ENCODE data around the gene FAM227A.
A peak's percentile ranks its signal among the peaks of the same experiment; 100 is the strongest.
"Not testable (repeated sequence)": the region's sequence is repeated elsewhere in the genome, so short reads cannot be mapped to it uniquely, and the experiment has no call there.

The FAM227A gene

DNA sequence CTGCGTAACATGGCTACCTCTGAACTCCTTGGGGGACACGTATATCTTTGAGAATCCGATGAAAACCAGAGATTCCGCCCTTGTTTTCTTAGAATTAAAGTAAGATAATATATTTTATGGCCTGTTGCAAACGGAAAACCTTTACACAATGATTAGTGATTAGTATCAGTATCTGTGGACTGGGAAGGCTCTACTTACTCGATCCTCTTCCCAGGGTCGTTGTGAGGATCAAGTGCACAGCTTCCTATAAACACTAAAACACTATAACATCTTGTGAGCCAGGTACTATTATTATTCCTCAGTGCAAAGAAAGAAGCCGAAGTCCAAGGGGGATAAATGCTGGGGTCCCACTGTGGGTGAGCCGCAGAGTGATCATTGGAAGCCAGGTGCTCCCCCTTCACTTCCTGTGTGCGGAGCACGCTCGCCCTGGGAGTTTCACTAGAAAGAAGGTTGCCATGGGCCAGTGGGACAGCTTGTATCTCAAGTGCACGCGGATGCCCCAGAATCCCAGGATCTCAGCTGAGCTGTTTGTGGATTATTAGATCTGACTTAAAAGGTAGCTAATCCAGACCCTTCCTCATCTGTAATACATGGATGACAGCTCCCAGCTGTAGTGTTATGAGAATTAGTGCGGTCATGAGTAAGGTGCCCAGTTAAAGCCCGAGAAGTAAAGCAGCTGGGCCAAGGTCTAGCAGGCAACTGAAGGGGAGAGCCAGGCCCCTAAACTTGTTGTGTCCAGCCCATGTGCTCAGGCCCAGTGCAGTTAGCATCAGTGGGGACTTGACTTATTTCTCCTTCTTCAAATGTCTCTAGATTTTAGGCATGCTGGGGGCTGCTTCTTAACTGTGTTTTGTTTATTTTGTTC is 1.1 kb upstream of the FAM227A start:
- DNase-seq = peak; percentile 5

DNA sequence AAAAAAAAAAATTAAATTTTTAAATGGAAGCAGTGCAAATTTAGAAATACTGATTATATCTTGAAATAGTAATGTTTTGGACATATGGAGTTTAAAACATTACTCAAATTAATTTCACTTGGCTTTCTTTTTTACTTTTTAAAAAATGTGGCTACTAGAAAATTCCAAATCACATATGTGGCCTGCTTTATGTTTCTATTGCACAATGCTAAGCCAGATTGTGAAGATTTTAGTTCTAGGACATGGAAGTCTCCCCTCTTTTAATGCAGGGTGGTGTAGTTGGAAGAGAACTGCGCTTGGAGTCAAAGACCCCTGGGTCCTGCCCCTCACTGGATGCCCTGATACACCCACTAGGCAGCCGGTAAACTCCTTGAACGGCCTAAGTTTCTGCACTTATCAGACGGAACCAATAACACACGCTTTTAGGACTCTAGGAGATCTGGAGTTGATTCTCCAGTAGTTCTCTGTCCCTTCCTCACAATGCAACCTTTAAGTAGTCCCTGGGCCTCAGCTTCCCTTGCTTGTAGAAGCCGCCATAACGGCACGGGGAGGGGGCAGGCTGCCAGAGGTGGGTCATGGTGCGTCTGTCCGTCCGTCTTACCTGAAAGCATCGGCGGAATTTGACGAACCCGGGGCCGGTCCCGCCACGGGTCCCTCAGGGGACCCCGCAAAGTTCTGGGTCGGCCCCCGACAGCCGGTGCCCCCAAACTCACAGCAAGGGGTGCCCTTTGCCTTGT is 505 bp downstream of the FAM227A start:
- DNase-seq = no peak

DNA sequence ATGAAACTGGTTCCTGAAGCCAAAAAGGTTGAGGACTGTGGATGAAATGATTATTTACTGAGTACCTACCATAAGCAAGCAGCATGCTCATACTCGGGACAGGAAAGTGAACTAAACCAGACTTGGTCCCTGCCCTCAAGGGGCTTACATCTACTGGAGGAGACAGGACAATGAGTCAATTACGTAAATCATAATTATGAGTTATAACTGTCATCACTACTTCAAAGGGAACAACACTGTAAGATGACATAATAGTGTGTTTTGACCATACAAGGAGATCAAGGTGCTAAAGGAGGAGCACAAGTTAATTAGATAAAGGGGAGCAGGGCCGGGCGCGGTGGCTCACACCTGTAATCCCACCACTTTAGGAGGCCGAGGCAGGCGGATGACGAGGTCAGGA is 2.5 kb downstream of the FAM227A start:
- DNase-seq = no peak

DNA sequence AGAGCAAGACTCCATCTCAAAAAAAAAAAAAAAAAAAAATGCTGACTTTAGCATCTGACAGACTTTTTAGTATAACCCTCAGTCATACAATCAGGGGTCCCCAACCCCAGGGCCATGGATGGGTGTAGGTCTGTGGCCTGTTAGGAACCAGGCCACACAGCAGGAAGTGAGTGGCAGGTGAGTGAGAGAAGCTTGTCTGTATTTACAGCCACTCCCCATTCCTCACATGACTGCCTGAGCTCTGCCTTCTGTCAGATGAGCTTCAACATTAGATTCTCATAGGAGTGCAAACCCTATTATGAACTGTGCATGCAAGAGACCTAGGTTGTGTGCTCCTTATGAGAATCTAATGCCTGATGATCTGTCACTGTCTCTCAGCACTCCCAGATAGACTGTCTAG is 3.3 kb downstream of the FAM227A start:
- no peak for DNase-seq

DNA sequence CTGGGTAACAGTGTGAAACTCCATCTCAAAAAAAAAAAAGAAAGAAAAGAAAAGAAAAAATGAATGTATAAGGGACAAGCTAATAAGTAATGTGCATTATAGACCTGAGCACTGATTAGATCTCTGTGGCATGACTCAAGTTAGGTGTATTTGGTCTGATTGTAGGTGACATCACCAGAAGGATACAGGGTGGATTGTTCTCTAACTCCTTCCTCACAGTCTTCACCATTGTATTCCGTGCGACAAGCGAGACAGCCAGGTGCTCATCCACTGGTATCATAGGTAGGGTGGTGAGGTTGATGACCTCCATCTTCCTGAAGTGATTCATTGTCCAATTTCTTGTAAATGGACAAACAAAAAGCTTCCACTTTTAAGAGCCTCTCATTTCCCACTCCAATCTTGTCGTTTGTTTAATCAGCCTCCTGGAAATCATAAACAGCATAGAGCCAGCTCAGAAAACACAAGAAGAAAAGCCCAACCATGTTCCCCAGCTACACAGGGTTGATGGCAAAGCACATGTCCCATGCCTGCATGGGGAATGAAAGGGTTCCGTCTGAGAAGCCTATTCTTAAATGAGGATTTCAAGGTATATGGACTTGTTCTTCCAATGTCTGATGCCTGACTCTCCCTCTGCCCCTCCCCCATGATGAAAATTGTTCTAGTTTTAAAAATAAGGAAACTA is 6.2 kb downstream of the FAM227A start:
- peak; percentile 17 for DNase-seq

DNA sequence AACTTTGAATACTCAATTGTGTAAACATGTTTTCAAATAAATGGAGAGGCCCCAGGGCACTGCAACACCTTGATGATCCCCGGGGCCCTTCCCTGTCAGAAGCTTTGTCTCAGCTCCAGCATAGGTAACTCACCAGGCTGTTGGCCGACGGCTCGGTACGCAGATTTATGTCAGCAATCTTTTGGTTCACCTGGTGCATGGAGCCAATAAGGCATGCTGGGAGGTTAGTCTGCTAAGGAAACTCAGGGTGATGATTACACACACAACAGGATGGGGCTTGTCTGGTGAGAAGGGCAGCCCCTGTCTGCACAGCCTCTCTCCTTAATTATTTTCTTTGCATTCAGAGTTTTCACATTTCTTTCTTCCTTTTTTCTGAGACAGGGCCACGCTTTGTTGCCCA is 10.8 kb downstream of the FAM227A start:
- DNase-seq = no peak

DNA sequence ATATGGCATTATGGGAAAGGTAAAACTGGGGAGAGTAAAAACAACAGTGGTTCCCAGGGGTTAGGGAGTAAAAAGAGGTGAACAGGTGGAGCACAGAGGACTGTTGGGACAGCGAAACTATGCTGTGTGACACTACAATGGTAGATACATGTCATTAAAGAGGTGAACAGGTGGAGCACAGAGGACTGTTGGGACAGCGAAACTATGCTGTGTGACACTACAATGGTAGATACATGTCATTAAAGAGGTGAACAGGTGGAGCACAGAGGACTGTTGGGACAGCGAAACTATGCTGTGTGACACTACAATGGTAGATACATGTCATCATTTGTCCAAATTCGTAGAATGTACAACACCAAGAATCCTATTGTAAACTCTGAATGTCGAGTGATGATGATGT is 11.9 kb downstream of the FAM227A start:
- DNase-seq = not testable (repeated sequence)

DNA sequence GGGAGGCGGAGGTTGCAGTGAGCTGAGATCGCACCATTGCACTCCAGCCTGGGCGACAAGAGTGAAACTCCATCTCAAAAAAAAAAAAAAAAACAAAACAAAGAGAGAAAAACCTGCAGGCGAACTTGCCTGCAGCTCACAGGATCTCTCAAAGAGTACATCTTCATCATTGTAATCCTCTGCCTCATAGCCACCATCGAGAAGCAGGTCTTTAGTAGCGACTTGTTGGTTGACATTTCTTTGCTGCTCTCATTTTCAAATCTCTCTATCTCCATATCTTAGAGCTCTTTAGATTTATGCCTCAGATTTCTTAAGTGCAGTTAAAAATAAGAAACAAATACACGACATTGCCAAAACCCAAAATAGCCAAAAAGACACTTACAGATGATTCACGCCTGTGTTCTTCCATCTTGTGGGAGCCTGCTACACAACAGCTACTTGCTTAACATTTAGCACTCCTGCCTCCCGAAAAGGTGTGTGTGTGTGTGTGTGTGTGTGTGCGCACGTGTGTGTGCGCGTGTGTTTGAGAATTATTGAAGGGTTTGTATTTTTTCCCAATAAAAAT is 14.6 kb downstream of the FAM227A start:
- no peak for DNase-seq

DNA sequence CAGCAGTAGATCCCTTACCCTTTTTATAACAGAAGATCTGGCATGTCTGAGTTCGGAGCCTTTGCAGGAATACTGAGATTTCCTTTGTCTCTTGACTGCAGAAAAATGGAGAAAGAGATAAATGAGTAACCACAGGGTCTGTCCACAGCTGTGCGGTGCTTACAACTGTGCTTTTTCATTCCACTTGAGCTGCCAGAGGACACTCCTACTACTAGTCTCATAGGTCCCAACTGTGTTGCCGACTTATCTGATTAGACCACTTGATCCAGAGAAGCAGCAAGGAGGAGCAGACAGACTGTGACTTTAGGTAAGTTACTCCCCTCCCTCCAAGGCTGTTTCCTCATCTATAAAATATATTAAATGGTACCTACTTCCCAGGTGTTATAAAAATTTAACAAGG is 17.5 kb downstream of the FAM227A start:
- DNase-seq = no peak

DNA sequence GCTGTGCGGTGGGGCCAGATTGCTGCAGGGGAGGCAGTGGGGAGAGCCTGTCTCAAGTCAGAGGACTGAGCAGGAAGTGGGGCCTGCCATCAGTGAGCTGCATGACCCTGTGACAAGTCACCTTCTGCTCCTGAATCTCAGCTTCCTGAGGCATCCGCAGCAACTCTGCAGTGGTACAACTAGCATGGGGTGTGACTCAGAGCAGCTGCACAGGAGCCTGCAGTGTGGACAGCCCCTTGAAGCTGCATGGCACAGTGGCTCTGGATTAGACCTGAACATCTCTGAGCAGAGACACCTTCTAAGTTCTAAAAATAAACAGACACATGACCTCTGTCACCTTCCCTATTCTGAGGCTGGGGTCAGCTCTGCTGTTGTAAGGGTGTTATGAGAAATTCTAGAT is 18.0 kb downstream of the FAM227A start:
- no peak for DNase-seq

DNA sequence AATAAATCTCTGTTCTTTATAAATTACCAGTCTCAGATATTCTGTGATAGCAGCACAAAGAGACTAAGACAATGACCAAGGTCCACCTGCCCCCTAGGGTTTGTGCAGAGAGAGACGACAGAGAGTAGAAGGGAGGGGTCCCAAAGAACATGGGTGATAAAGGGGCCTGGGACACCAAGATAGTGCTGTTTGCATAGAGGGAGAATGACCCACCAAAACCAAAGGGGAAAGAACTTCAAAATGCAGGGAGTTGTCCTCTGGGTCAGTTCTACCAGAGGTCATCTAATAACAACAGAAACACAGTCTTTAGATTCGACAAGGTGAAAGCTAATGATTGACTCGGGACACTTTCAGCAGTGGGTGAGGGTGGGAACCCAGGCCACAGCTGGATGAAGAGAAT is 23.7 kb downstream of the FAM227A start:
- DNase-seq = no peak

DNA sequence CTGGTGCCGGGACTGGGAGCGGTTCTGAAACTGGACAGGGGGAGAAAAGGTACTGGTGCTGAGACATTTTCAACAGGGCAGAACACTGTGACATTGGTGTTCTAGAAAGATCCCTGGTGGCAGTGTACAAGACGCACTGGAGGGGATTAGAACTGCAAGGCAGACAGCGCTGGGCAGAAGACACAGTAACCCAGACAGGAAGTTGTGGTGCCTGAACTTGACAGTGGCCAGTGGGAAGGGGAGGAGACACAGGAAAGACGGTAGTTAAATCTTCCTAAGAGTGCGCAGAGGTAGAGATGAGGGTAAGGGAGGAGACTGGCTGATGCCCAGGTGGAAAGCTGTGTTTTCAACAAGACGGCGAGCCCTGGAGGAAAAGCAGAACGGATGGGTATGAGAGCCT is 24.5 kb downstream of the FAM227A start:
- no peak for DNase-seq

DNA sequence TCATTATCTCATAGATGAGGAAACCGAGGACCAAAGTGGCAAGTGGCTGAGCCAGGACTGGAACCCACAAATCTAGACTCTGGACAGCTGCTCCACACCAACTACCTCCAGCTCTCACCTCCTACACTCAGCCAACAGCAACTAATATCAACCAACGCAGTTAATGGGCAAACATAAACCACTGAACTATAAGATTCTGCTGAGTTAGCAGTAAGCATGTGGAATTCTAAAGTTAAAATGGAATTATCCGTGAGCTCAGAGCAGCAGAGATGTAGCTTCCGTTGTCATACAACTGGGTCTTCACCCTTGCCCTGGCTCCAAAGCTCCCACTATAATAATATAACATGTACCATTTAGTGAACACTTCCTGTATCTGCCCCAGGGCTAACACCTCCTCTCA is 27.1 kb downstream of the FAM227A start:
- no peak for DNase-seq

DNA sequence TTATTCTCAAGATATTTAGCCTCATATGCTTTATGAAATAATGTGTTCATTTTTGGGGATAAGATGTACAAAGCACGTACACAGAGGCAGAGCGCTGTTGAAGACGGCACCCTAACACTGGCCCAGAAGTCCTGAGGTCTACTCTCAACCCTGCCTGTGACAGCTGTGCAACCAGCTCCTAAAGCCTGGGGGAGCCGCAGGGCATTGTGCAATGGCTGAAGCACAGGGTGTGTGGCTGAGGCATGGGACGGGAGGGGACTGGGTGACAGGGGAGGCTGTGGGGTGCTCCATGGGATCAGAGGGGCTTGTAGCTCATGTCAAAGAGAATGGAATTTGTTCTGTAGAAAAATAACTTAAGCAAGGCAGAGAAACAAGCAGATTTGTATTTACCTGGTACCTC is 27.7 kb downstream of the FAM227A start:
- no peak for DNase-seq

DNA sequence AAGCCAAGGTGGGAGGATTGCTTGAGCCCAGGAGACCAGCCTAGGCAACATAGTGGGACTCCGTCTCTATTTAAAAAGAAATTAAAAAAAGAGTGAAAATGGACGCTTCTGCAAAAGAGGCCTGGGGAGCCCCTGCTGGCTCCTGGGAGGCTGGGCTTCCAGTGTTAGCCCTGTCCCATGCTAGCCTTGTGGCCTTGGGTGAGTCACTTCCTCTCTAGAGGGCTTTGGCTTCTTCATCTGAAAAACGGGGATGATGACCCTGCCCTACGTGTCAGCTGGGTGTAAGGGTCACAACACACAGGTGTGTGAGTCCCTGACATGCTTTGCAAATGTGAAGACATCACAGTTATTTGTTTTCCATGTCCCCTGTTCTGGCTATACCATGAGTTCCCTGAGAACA is 32.8 kb downstream of the FAM227A start:
- no peak for DNase-seq

DNA sequence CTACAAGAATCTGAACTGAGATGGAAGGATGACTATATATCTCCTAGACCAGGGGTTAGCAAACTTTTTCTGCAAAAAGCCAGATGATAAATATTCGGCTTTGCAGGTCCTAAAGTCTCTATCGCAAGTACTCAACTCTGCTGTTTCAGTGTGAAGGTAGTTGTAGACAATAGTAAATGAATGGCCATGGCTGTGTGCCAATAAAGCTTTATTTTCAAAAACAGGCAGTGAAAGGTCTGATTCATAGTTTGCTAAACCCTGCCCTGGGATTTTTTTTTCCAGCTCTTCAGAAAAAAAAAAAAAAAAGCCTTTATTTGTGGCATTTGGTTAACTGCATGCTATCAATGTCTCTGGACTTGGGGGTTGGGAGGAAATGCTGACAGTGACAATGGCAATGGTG is 37.5 kb downstream of the FAM227A start:
- no peak for DNase-seq

DNA sequence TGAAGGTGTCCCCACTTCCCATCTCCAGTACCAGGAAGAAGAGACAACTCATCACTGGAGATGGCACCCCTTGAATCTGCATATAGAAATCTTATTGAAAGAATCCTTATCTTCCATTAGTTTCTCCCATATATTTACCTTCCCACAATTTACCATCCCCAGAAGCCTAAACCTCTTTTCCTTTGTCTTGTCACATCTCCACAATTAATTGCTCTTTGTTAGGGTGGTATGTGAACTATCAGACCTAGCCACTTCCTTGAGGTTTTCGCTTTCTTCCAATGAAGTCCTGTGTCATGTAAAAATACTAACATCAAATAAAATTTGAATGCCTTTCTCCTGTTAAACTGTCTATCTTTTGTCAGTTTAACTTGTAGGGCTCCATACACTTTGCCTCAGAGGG is 37.9 kb downstream of the FAM227A start:
- no peak for DNase-seq

DNA sequence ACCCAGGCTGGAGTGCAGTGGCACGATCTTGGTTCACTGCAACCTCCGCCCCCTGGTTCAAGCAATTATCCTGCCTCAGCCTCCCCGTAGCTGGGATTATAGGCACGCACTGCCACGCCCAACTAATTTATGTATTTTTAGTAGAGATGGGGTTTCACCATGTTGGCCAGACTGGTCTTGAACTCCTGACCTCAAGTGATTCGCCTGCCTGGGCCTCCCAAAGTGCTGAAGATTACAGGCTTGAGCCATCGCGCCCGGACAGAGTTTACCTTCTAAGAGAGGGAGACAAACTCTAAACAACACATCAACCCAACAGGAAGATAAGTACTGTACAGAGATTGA is 41.2 kb downstream of the FAM227A start:
- DNase-seq = not testable (repeated sequence)

DNA sequence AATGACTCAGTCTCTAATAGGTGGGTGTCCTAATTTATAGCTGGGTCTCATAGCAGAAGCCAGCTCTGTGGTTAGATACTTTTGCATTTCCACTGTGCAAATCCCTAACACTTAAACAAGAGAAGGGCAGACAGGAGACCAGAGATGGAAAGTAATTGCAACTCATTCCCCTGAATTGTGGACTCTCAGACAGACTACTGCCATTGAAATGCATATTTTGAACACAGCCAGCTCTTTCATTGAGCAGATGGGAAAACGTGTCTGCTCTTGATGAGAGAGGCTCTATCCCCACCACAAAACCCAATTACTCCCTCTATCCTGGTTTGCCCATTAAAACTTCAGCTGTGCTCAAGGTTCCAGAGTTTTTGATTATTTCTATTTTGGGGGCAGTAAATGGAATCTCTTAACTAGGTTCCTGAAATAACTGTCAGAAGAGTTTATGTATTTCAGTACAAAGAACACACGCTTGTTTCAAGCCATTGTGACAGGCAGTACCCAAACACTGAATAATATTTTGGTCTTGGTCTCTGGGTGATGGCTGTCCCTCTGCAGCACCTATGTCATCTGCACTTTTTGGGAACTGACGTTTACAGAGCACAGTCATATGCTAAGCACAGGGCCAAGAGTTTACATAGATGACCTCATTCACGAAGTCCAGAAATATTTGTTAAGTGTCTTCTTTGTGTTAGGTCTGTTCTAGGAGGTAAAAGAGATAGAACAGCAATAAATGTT is 41.7 kb downstream of the FAM227A start:
- no peak for DNase-seq

DNA sequence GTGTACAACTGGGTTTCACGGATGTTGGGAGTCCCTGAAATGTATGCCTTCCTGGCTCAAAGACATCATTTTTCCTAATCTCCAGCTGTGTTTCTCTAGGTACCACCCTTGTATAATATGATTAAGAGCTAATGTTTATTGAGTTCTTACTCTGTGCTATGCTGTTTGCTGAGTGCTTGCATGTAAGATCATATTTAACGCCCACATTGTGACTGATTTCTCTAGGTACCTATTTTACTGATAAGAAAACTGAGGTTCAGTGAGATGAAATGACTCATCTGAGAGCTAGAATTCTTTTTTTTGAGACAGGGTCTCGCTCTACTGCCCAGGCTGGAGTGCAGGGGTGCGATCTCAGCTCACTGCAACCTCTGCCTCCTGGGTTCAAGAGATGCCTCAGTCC is 42.6 kb downstream of the FAM227A start:
- DNase-seq = no peak

DNA sequence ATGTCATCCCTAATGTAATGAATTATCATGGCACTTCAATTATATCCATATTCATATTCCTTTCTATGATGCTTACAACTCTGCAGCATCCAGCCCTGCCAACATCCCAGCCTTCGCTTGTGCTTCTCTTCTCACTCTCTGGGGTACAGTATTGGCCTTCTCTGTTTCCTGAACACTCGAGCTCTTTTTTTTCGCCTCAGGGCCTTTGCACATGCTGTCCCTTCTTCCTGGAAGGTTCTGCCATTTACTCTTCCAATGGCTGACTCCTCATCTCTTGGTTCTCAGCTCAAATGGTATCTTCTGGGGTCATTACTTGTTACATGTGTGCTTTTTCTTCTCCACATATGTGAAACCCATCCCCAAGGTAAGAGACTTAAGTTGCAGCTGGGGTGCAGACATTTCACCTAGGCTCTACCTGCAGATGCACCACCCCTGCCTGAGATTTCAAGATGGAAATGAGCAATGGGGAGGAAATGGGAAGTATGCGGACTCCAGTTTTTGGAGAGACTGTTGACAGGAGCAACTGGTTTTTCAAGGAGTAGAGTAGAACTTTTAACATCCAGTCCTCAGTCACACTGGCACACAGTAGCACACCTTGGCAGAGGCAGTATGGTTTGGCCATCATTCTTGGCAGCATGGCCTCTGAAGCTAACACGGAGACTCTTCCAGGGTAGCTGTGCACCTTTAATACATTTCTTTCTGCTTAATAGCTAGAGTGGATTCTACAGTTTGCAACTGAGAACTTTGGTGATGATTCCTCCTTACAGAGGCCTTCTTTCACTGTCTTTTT is 43.8 kb downstream of the FAM227A start:
- no peak for DNase-seq

DNA sequence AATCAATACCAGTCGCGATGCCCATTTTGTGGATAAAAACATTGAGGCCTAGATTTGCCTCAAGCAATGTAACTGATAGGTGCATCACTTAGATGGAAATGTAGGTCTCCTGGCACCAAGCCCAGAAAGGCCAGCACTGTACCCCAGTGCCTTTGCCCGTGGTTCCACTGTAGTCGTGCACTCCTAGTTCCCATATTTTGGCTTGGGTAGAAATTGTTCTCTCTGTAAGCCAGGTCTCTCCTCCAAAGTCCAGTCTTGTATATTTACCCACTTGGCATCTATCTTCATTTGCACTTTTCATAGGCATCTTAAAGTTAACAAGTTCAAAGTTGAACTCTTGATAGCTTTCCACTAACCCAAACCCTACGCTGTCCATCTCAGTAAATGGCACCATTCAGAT is 44.6 kb downstream of the FAM227A start:
- DNase-seq = no peak
